HepG2 (cell line): ENCODE measurements around the gene ZBTB20. TPM values are rescaled to one million over a fixed set of nuclear protein-coding genes. Genes with fewer than 3 reads are reported as not detected.

ENCODE experiments used
- ARID5B ChIP-seq: IDR thresholded peaks from 2 replicates; pipeline ENCODE4 v1.4.0; 2020; ENCODE audit warnings: mild to moderate bottlenecking, missing genetic modification reagents
- CCDC6 ChIP-seq: sonication (generic); formaldehyde crosslinking; IDR thresholded peaks from 2 replicates; pipeline ENCODE4 v1.8.1; 2022; ENCODE audit warnings: mild to moderate bottlenecking, missing genetic modification reagents, moderate library complexity
- CENPT ChIP-seq: sonication (generic); formaldehyde crosslinking; IDR thresholded peaks from 2 replicates; pipeline ENCODE4 v1.8.0; 2022; ENCODE audit warnings: low read depth, mild to moderate bottlenecking, moderate library complexity, missing genetic modification reagents
- HOXA7 ChIP-seq: sonication (generic); formaldehyde crosslinking; IDR thresholded peaks from 2 replicates; pipeline ENCODE4 v1.8.1; 2022; ENCODE audit warnings: mild to moderate bottlenecking, missing genetic modification reagents, moderate library complexity
- MED1 ChIP-seq: sonication (generic); formaldehyde crosslinking; IDR thresholded peaks from 2 replicates; pipeline ENCODE4 v1.4.0; 2020; ENCODE audit warnings: missing genetic modification reagents
- ZFY ChIP-seq: sonication (generic); formaldehyde crosslinking; IDR thresholded peaks from 2 replicates; pipeline ENCODE4 v1.4.0; 2020; ENCODE audit warnings: missing genetic modification reagents
- ZNF205 ChIP-seq: IDR thresholded peaks from 2 replicates; pipeline ENCODE4 v1.6.1; 2018; ENCODE audit warnings: missing biosample characterization, missing genetic modification reagents
- ZNF44 ChIP-seq: sonication (generic); formaldehyde crosslinking; IDR thresholded peaks from 2 replicates; pipeline ENCODE4 v1.5.1; 2020; ENCODE audit warnings: mild to moderate bottlenecking, missing genetic modification reagents
- ZNF768 ChIP-seq: sonication (generic); formaldehyde crosslinking; IDR thresholded peaks from 2 replicates; pipeline ENCODE4 v1.4.0; 2020; ENCODE audit warnings: missing genetic modification reagents
- polyA plus RNA-seq, 8 experiments: library from polyadenylated mRNA; depleted of rRNA in 3 of 8; stranded (reverse) in 7 of 8; unstranded in 1 of 8; fragments of >200 nt; fragmentation: Illumina TruSeq in 4 of 8; extraction: Trizol in 4 of 8; gene quantifications; 2 replicates each; pipeline versions ENCODE4 v1.2.1 to v1.2.3, GENCODE V29; 2011 to 2016; ENCODE audit warnings: low read depth in 4 of 8, missing spikeins in 1 of 8, mixed read lengths in 1 of 8; ENCODE audit not compliant: insufficient read depth in 1 of 8
- total RNA-seq, 5 experiments: library from RNA; depleted of rRNA; stranded (reverse); fragments of >200 nt; fragmentation: Illumina TruSeq; extraction: Trizol; gene quantifications; 2 replicates each; pipeline ENCODE4 v1.2.3, GENCODE V29; 2016; ENCODE audit warnings: low read depth in 1 of 5
- TF ChIP-seq, protein P1 (sequence below): sonication (generic); formaldehyde crosslinking; IDR thresholded peaks from 2 replicates; pipeline ENCODE4 v1.9.0; 2021; ENCODE audit warnings: missing genetic modification reagents, borderline replicate concordance
- TF ChIP-seq, protein P2 (sequence below), 2 experiments: fragments of 450-650 bp in 1 of 2; sonication (generic) in 1 of 2; formaldehyde crosslinking in 1 of 2; IDR thresholded peaks; 2 replicates each; pipeline versions ENCODE4 v1.6.1 to v1.8.0; 2016 to 2022; ENCODE audit warnings: antibody characterized with exemption in 1 of 2, mild to moderate bottlenecking in 1 of 2, missing genetic modification reagents in 1 of 2
- TF ChIP-seq, protein P3 (sequence below): sonication (generic); formaldehyde crosslinking; IDR thresholded peaks from 2 replicates; pipeline ENCODE4 v1.5.0; 2020; ENCODE audit warnings: missing genetic modification reagents, mild to moderate bottlenecking, borderline replicate concordance

The ZBTB20 gene
- total and polyA plus RNA-seq, 2 of the 13 experiments (the other 11 are each of a cell fraction or from before 2014, with no cell fraction given), result 1.9 to 8.8 TPM

GRCh38 chr3:114706591-114707232 is 440.4 kb downstream of the ZBTB20 start (continued):
- TF ChIP-seq CENPT (no peak), ZFY (CRISPR knock-in tag) (0 out of 2 replicates have a peak, but pooled peaks have one; percentile 13), ARID5B (peak; percentile 99), HOXA7 (CRISPR knock-in tag) (no peak), ZNF768 (CRISPR knock-in tag) (no peak), MED1 (CRISPR knock-in tag) (peak; percentile 88), ZNF205 (CRISPR knock-in tag) (no peak), ZNF44 (CRISPR knock-in tag) (no peak), CCDC6 (CRISPR knock-in tag) (0 out of 2 replicates have a peak, but pooled peaks have one; percentile 27)
- TF ChIP-seq, protein P1, sequence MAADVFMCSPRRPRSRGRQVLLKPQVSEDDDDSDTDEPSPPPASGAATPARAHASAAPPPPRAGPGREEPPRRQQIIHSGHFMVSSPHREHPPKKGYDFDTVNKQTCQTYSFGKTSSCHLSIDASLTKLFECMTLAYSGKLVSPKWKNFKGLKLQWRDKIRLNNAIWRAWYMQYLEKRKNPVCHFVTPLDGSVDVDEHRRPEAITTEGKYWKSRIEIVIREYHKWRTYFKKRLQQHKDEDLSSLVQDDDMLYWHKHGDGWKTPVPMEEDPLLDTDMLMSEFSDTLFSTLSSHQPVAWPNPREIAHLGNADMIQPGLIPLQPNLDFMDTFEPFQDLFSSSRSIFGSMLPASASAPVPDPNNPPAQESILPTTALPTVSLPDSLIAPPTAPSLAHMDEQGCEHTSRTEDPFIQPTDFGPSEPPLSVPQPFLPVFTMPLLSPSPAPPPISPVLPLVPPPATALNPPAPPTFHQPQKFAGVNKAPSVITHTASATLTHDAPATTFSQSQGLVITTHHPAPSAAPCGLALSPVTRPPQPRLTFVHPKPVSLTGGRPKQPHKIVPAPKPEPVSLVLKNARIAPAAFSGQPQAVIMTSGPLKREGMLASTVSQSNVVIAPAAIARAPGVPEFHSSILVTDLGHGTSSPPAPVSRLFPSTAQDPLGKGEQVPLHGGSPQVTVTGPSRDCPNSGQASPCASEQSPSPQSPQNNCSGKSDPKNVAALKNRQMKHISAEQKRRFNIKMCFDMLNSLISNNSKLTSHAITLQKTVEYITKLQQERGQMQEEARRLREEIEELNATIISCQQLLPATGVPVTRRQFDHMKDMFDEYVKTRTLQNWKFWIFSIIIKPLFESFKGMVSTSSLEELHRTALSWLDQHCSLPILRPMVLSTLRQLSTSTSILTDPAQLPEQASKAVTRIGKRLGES (CRISPR knock-in tag), result no peak
- TF ChIP-seq, protein P2, sequence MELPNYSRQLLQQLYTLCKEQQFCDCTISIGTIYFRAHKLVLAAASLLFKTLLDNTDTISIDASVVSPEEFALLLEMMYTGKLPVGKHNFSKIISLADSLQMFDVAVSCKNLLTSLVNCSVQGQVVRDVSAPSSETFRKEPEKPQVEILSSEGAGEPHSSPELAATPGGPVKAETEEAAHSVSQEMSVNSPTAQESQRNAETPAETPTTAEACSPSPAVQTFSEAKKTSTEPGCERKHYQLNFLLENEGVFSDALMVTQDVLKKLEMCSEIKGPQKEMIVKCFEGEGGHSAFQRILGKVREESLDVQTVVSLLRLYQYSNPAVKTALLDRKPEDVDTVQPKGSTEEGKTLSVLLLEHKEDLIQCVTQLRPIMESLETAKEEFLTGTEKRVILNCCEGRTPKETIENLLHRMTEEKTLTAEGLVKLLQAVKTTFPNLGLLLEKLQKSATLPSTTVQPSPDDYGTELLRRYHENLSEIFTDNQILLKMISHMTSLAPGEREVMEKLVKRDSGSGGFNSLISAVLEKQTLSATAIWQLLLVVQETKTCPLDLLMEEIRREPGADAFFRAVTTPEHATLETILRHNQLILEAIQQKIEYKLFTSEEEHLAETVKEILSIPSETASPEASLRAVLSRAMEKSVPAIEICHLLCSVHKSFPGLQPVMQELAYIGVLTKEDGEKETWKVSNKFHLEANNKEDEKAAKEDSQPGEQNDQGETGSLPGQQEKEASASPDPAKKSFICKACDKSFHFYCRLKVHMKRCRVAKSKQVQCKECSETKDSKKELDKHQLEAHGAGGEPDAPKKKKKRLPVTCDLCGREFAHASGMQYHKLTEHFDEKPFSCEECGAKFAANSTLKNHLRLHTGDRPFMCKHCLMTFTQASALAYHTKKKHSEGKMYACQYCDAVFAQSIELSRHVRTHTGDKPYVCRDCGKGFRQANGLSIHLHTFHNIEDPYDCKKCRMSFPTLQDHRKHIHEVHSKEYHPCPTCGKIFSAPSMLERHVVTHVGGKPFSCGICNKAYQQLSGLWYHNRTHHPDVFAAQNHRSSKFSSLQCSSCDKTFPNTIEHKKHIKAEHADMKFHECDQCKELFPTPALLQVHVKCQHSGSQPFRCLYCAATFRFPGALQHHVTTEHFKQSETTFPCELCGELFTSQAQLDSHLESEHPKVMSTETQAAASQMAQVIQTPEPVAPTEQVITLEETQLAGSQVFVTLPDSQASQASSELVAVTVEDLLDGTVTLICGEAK (IDR thresholded peaks at IDR 0.05), result no peak
- TF ChIP-seq, protein P2 (CRISPR knock-in tag; IDR thresholded peaks at IDR 0.05), result no peak; the same call in 1 of the 2 replicates
- TF ChIP-seq, protein P3, sequence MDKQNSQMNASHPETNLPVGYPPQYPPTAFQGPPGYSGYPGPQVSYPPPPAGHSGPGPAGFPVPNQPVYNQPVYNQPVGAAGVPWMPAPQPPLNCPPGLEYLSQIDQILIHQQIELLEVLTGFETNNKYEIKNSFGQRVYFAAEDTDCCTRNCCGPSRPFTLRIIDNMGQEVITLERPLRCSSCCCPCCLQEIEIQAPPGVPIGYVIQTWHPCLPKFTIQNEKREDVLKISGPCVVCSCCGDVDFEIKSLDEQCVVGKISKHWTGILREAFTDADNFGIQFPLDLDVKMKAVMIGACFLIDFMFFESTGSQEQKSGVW (CRISPR knock-in tag), result no peak
